D721Med (cell line): Measurements from ENCODE around the gene ECE1.

Experiments used
- DNase-seq: peaks from one replicate; pipeline ENCODE4 v3.0.0; 2011; ENCODE audit warnings: low spot score; ENCODE audit not compliant: insufficient read length
- FAIRE-seq: peaks from 2 replicates; lab custom pipeline; 2011; peaks lifted over from hg19 to GRCh38; lab: Jason Lieb, UNC
- CTCF ChIP-seq: IDR thresholded peaks from 2 replicates; pipeline ENCODE4 v1.5.1; 2012; ENCODE audit warnings: mild to moderate bottlenecking, control low read depth; ENCODE audit not compliant: insufficient read depth; ENCODE audit errors: missing control alignments

ECE1 gene

GRCh38 chr1:21335750-21336224 is 45.5 kb upstream of the ECE1 start:
- TF ChIP-seq CTCF: no peak
- FAIRE-seq (no peak), DNase-seq (no peak)

- TF ChIP-seq CTCF: no peak
- no peak for FAIRE-seq
- DNase-seq: no peak
Measured at GRCh38 chr1:21335088-21335691, 44.9 kb upstream of the ECE1 start.

GRCh38 chr1:21334214-21335087 is 44.2 kb upstream of the ECE1 start:
- FAIRE-seq: no peak
- TF ChIP-seq CTCF: peak; percentile 62

GRCh38 chr1:21333824-21334213 is 43.6 kb upstream of the ECE1 start:
- no peak for TF ChIP-seq CTCF
- FAIRE-seq (no peak), DNase-seq (no peak)

More at GRCh38 chr1:21334214-21335087, 44.2 kb upstream of the ECE1 start:
- no peak for DNase-seq

GRCh38 chr1:21332554-21333311 is 42.5 kb upstream of the ECE1 start:
- DNase-seq (no peak), FAIRE-seq (no peak)
- TF ChIP-seq CTCF: no peak

GRCh38 chr1:21331752-21332478 is 41.7 kb upstream of the ECE1 start:
- TF ChIP-seq CTCF: no peak
- FAIRE-seq (no peak), DNase-seq (no peak)
